Upper lobe of left lung (tissue), 6 donors: ENCODE measurements around the gene HOXC11. TPM values are rescaled to one million over a fixed set of nuclear protein-coding genes. Genes with fewer than 3 reads are reported as not detected.

Experiments used
- ATAC-seq, 2 donors: fragments of 200-7000 bp; cut with Tn5 transposase; one replicate each; pipeline ENCODE4 v1.9.1; 2022; ENCODE audit warnings: mild to moderate bottlenecking in 2 of 2, moderate library complexity in 2 of 2; ENCODE audit not compliant: low FRiP score in 2 of 2
- DNase-seq, 2 donors: peaks; one replicate each; pipeline ENCODE4 v3.0.0-alpha.2; 2019 to 2020
- H3K27ac ChIP-seq, 4 donors: fragments of 200-600 bp; sonication (generic); one replicate each; pipeline ENCODE4 v1.5.1; 2016 to 2019
- H3K27me3 ChIP-seq, 4 donors: fragments of 200-600 bp; sonication (generic); one replicate each; pipeline ENCODE4 v1.5.1; 2017 to 2019
- H3K36me3 ChIP-seq, 4 donors: fragments of 200-600 bp; sonication (generic); one replicate each; pipeline ENCODE4 v1.5.1; 2016 to 2019
- H3K4me1 ChIP-seq, 4 donors: fragments of 200-600 bp; sonication (generic); one replicate each; pipeline ENCODE4 v1.5.1; 2018 to 2019
- H3K4me3 ChIP-seq, 4 donors: fragments of 200-600 bp; sonication (generic); one replicate each; pipeline ENCODE4 v1.5.1; 2017 to 2019; ENCODE audit warnings: mild to moderate bottlenecking in 2 of 4, moderate library complexity in 1 of 4
- H3K9me3 ChIP-seq, 4 donors: fragments of 200-600 bp; sonication (generic); one replicate each; pipeline ENCODE4 v1.5.1; 2018 to 2019
- CTCF ChIP-seq, 6 experiments: fragments of 450-650 bp in 4 of 6; fragments of 200-600 bp in 2 of 6; sonication (generic) in 2 of 6; IDR thresholded peaks; one replicate each; pipeline ENCODE4 v1.5.1; 2016 to 2019; ENCODE audit warnings: antibody characterized with exemption in 6 of 6
- EP300 ChIP-seq, 4 donors: sonication (generic); formaldehyde crosslinking; IDR thresholded peaks; one replicate each; pipeline ENCODE4 v1.5.1; 2017; ENCODE audit warnings: antibody characterized with exemption in 4 of 4, control low read depth in 2 of 4
- POLR2A ChIP-seq, 4 donors: fragments of 450-650 bp; IDR thresholded peaks; one replicate each; pipeline ENCODE4 v1.5.1; 2016 to 2017; ENCODE audit warnings: antibody characterized with exemption in 4 of 4, mild to moderate bottlenecking in 2 of 4
- POLR2AphosphoS5 ChIP-seq, 2 donors: sonication (generic); formaldehyde crosslinking; IDR thresholded peaks; one replicate each; pipeline ENCODE4 v1.5.1; 2017; ENCODE audit warnings: antibody characterized with exemption in 2 of 2
- WGBS, 2 donors: methylation state at CpG; one replicate each; pipeline ENCODE4 v1.1.5; 2017 to 2018; 5-methylcytosine and 5-hydroxymethylcytosine counted together
- total RNA-seq, 6 donors: library from RNA; depleted of rRNA in 4 of 6; stranded (reverse); fragments of >200 nt in 4 of 6; gene quantifications; one replicate each; pipeline versions ENCODE4 v1.1.0 to v1.2.1, GENCODE V29; 2016 to 2021
- donor health status: DM: no; HTN: no; CAD: no; lungs with moderate emphysema.
- donor health status: DM: no; HTN: yes; CAD: no; lungs with severe emphysema.

Gene HOXC11
- total RNA-seq, 6 donors from 2014 or later: not detected

DNA sequence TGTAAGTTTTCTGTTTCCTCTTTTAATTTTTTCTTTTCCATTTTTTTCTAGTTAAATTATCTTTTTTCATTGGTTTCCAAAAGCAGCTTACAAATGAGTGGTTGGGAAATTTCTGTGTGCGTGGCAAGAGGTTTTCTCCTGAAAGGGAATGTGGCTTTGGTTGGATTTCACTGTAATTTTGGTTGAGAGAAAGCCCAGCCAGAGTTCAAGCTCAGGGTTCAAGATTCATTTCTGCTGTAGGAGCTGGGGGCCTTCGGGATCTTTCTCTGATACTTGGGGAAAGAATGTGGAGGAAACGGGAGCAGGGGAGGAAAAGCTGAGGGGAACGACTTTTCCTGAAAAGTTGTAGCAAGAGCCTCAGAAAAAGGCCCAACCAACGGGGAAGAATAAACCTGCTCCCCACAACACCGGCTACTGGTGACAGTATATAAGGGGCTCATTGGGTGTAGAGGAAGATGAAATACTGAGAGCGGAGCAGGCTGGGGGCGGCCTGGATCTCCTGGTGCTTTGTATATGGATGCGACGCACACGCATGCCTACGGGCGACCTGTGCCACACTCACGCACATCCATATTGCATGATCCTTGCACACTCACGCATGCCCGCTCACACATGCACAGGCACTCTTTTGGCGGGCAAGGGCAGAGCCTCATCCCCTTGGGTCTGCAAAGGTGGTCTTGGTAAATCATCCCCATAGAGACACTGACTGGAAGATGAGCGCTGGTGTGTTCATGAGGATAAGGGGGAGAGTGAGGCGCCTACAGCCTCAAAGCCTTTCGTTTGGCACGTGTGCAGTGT is 14.0 kb downstream of the HOXC11 start:
- no peak for ATAC-seq
- no peak overlapping the region for H3K4me3 ChIP-seq
- no peak overlapping the region for H3K27ac ChIP-seq
- no peaks in the 10 kb centered on the region for H3K9me3 ChIP-seq
- 12 to 24% methylated on average over 20 to 21 of the region's 21 CpGs for WGBS, 2 donors
- H3K27me3 ChIP-seq: peaks cover 0 to 93% (median 53%) of the 10 kb centered on the region in 4 donors
- TF ChIP-seq POLR2AphosphoS5 (IDR thresholded peaks at IDR 0.05) (no peak), CTCF (IDR thresholded peaks at IDR 0.05) (no peak), EP300 (IDR thresholded peaks at IDR 0.05) (no peak), POLR2A (IDR thresholded peaks at IDR 0.05) (no peak)
- peaks cover 19 to 35% (median 30%) of the 10 kb centered on the region in 4 donors for H3K4me1 ChIP-seq
- DNase-seq: no peak
- no peaks in the 10 kb centered on the region for H3K36me3 ChIP-seq

- H3K27ac ChIP-seq: no peak overlapping the region
- DNase-seq (no peak), ATAC-seq (no peak)
- no peak for TF ChIP-seq CTCF (IDR thresholded peaks at IDR 0.05)
- no peak for TF ChIP-seq EP300 (IDR thresholded peaks at IDR 0.05)
- TF ChIP-seq POLR2A (IDR thresholded peaks at IDR 0.05): no peak
- no peak for TF ChIP-seq POLR2AphosphoS5 (IDR thresholded peaks at IDR 0.05)
- no peak overlapping the region for H3K4me3 ChIP-seq
- 12 to 20% methylated on average over 4 of the region's 4 CpGs for WGBS, 2 donors
- H3K36me3 ChIP-seq: no peaks in the 10 kb centered on the region
- peaks cover 19 to 35% (median 30%) of the 10 kb centered on the region in 4 donors for H3K4me1 ChIP-seq
- peaks cover 0 to 91% (median 52%) of the 10 kb centered on the region in 4 donors for H3K27me3 ChIP-seq
- H3K9me3 ChIP-seq: no peaks in the 10 kb centered on the region
Measured at GRCh38 chr12:53987787-53988230, 14.9 kb downstream of the HOXC11 start.

DNA sequence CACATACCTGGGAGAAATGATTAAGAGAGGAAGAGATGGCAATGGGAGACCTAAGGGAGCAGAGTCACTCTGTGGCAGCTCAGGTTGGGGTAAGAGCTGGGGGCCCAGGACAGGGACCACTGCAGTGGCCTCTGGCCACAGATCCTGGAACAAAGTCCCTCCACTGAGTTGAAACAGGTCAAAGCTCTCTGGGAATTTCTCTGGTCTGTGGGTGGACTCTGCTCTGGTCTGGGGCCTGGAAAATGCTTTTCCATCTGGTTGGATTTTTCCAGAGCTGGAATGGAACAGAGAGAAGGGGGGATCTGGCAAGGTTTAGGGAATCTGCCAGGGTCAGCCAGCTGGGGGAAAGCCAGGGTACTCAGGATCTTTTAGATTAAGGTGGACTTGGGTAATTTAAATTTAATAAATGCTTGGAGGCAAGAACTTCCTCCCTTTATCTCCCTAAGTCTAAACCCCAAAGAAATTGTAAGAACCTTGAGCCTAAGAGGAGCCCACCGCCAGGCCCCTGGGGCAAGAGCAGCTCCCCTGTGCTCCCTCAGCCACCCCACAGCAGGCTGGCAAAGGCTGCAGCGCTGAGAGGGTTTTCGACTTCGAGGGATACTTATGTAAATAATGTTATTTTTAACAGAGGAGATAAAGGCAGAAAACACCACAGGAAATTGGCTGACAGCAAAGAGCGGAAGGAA is 15.8 kb downstream of the HOXC11 start:
- no peaks in the 10 kb centered on the region for H3K36me3 ChIP-seq
- ATAC-seq (no peak), DNase-seq (no peak)
- H3K27ac ChIP-seq: no peak overlapping the region
- peaks cover 0 to 90% (median 51%) of the 10 kb centered on the region in 4 donors for H3K27me3 ChIP-seq
- 3 to 7% methylated on average over 5 of the region's 5 CpGs for WGBS, 2 donors
- no peak for TF ChIP-seq POLR2AphosphoS5 (IDR thresholded peaks at IDR 0.05)
- TF ChIP-seq CTCF (IDR thresholded peaks at IDR 0.05): no peak
- no peak for TF ChIP-seq POLR2A (IDR thresholded peaks at IDR 0.05)
- TF ChIP-seq EP300 (IDR thresholded peaks at IDR 0.05): no peak
- H3K4me3 ChIP-seq: no peak overlapping the region
- H3K4me1 ChIP-seq: peaks cover 19 to 29% (median 28%) of the 10 kb centered on the region in 4 donors
- H3K9me3 ChIP-seq: no peaks in the 10 kb centered on the region

GRCh38 chr12:53989227-53990113 is 16.5 kb downstream of the HOXC11 start:
- no peaks in the 10 kb centered on the region for H3K9me3 ChIP-seq
- DNase-seq (no peak), ATAC-seq (no peak)
- no peak overlapping the region for H3K27ac ChIP-seq
- no peak overlapping the region for H3K4me3 ChIP-seq
- WGBS, 2 donors: 5% methylated on average over 28 of the region's 28 CpGs
- peaks cover 21 to 29% (median 26%) of the 10 kb centered on the region in 4 donors for H3K4me1 ChIP-seq
- H3K36me3 ChIP-seq: no peaks in the 10 kb centered on the region
- peaks cover 0 to 91% (median 50%) of the 10 kb centered on the region in 4 donors for H3K27me3 ChIP-seq
- TF ChIP-seq CTCF (IDR thresholded peaks at IDR 0.05) (peak in 1 of 6 experiments; percentile 21), EP300 (IDR thresholded peaks at IDR 0.05) (no peak)
